HG03521 (cell line): ENCODE data around the gene AOC2.

Source experiments
- ATAC-seq: cut with Tn5 transposase; IDR thresholded peaks from one replicate; pipeline ENCODE4 v1.9.1; 2021; ENCODE audit warnings: mild to moderate bottlenecking, moderate library complexity; ENCODE audit not compliant: unreplicated experiment

Gene AOC2

GRCh38 chr17:42844271-42844670, at the start of gene AOC2:
AOC2 (plus strand) TSS chr17:42844580; CDS start chr17:42844627, 47 bp downstream.
- ATAC-seq, result no peak

GRCh38 chr17:42795061-42795460, 49.3 kb upstream of the AOC2 start:
- ATAC-seq, result no peak

DNA sequence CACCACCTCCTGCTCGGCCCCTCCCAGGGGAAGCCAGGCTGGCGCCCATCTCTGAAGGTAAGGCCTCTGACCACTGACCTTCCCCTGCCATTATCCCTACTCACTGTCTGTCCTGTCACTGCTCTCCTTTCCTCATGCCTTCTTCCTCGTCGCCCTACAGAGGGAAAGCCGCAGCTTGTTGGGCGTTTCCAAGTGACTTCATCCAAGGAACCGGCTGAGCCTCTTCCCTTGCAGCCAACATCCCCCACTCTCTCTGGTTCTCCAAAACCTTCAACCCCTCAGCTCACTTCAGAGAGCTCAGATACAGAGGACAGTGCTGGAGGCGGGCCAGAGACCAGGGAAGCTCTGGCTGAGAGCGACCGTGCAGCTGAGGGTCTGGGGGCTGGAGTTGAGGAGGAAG, 48.9 kb upstream of the AOC2 start:
- ATAC-seq, result no peak

- no peak for ATAC-seq
Measured at GRCh38 chr17:42796066-42796758, 48.2 kb upstream of the AOC2 start.

GRCh38 chr17:42797067-42798007, 47.0 kb upstream of the AOC2 start:
- ATAC-seq, result no peak

DNA sequence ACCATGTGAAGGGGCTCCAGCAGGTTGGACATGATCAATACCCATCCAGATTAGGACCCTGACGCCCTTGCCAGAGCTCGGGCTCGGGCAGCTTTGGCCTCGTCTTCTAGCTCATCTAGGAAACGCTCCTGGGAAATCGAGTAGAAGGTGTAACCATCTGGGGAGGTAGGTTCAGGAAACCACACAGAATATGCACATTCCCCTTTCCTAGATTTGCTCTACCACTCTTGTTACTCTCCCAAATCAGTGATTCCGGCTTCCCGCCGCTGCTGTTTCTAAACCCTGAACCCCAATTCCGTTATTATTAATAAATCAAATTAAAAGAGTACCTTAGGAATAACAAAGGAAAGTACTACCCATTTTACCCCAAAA, 46.4 kb upstream of the AOC2 start:
- ATAC-seq, result no peak

DNA sequence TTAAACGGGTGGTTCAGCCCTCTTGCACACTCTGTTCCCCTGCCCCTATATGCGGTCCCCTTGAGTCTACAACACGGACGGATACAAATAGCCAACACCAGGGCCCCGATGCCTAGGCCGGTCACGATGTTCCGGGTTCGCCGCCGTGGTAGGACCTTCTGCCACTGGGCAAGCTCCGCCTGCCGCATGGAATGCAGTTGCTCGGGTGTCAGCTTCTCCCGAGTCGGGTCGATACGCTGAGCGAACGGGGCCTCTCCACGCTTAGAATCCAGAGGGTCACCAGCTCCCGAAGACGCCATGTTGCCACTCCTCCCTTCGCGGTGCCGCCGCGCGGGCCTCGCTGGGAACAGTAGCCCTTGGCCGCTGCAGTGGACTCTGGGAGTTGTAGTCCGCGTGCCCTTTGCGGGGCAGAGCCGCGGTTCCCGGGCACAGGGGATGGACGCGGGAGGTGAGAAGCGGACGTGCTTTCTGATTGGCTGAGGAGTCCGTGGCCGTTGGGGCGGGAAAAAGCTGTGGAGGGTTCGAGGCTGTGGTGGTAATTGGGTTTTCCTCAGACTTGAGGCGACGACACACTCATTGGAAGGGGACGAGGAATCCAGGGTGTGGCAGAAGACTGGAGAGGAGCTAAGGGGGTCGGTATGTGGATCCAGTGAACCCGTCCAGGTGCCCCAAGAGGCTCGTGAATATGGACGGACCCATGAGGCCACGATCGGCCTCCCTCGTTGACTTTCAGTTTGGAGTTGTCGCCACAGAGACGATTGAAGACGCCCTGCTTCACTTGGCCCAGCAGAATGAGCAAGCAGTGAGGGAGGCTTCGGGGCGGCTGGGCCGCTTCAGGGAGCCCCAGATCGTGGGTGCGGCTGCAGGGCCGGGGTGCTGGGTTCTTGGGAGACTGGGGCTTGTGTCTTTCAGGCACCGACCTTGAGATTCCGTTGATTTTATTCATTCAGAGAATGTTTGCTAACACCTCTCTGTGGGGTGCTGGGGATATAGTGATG, 45.7 kb upstream of the AOC2 start, which contains the start of the genes CNTD1 and COA3:
Gene CNTD1 (plus strand): TSS at position 479 of the 998 bp plus-strand sequence. CDS start 207 bp downstream, at position 686.
Gene COA3 (minus strand): TSS at position 322 of the 998 bp plus-strand sequence. CDS start 23 bp downstream, at position 299.
- no peak for ATAC-seq

DNA sequence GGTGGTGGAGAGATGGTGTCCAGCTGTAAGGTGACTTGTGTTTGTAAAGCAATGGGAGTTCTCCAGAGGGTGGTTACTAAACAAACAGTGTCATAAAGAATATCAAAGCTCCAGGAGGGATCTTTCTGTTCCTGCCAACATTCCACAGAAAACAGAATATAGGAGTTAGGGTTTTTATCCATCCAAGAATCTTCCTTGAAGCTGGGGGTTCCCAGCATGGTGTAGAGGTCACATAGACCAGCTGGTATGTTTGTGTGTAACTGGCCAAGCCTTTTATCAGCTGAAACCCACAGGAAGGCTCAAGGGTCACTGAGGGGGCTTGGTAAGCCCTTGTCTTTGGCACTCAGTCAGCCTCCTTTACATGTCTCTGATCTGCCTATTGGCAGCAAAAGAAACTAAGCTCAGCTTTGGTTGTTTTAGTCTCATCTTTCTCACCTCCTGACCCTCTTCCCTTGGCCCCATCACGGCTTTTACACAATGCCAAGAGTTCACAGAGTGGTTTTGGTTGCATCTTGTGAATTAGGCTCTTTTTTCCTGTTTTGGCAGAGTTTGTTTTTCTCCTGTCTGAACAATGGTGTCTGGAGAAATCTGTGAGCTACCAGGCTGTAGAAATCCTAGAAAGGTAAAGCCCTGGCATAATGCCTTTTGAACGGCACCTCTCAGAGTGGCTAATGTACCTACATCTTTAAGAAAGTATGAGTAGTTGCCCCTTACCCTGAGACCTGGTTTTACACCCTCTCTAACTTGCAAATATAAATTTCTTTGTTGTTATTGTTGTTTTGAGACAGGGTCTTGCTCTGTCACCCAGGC, 41.1 kb upstream of the AOC2 start:
- ATAC-seq, result no peak

DNA sequence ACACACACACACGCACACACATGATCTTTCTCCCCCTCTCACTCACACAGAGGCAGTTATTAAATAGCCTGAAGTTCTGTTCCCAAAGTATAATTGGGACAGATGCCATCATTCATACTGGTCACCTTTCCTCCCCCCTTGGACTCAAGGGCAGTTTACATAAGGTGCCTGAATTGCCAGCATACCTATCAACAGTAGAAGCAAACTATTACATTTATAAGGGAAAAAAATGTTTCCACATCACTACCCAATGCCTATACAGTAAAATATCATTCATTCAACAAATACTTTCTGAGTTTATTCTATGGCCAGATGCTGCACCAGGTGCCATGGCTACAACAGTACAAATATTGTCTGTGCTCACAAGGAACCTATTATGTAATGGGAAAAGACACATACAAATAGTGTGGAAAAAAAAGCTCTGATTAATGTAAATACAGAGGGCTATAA, 39.4 kb upstream of the AOC2 start:
- ATAC-seq, result no peak

- no peak for ATAC-seq
Measured at GRCh38 chr17:42806249-42806648, 38.1 kb upstream of the AOC2 start.

DNA sequence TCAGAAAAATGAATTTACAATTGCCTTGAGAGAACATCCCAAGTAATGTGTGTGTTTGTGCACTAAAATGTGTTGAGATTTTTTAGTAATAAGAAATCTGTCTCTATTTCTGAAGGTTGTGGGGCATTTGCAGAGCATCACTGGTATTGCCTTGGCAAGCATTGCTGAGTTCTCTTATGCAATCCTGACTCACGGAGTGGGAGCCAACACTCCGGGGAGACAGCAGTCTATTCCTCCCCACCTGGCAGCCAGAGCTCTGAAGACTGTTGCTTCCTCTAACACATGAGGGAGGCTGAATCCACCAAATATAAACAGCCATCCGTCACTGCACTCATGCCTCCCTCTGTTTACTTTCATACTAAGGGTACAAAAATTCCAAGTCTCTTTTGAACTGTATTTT, 35.1 kb upstream of the AOC2 start:
- no peak for ATAC-seq

- no peak for ATAC-seq
Measured at GRCh38 chr17:42814633-42815399, 29.6 kb upstream of the AOC2 start.

DNA sequence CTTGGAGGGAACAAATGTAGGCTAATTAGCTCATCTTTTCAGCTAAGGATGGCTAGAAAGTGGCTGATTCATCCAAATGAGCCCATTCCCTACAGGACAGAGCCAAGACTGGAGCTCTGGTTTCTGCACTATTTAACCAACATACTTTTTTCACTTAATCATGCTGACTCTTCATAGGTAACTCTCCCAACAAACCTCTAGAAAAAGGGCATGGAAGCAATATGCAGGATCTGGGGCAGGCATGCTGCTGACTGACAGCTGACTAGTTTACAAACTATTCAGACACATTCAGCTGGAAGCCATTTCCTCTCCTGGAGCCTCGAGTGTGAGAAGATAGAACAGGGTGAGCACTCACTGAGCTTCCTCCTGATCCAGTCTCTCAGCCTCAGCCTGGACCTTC, 26.5 kb upstream of the AOC2 start:
- no peak for ATAC-seq

DNA sequence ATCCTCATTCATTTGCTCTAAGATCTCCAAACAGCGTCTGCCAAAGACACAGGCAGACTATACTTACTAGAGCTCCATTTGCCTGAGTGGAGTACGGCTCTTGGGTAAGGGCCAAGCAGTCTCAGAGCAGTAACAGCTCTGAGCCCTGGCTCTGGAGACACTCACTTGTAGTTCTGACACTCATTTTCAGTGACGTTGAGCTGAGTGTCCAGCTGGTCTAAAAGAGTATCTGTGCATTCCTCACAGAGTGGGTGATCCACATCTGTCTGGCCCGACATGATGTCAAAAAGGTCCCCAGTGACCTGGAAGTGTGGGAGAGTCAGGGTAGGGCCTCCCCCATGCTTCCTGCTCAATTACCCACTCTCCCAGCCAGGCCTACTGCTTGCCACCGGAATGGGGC, 26.0 kb upstream of the AOC2 start:
- ATAC-seq, result no peak

- ATAC-seq, result no peak
Measured at GRCh38 chr17:42819939-42820535, 24.3 kb upstream of the AOC2 start.

DNA sequence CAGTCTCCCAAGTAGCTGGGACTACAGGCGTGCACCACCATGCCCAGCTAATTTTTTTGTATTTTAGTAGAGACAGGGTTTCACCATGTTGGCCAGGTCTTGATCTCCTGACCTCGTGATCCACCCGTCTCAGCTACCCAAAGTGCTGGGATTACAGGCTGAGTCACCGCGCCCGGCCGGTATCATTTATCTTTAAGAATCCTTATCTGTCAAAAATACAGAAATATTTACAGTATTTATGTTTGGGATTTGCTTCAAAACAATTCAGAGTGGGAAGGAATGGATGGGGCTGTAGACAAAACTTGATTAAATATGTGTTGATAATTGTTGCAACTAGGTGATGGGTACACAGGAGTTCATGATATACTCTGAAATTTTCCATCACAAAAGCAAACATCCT, 23.2 kb upstream of the AOC2 start:
- no peak for ATAC-seq

DNA sequence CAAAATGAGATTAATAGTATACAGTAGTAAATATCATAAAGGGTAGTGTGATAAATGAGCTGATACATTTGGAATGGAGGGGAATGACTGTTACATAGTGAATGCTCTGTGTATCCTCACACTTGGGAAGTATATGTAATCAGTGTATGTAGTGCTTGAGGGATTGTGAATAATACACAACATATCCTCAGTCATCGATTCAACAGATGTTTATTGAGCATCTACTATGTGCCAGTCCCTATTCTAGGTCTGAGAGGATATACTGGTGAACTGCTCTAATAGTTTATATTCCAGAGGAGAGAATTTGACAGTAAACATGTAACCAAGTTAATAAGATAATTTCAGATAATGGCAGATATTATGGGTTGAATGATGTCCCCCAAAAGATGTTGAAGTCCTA, 16.9 kb upstream of the AOC2 start:
- ATAC-seq, result no peak

DNA sequence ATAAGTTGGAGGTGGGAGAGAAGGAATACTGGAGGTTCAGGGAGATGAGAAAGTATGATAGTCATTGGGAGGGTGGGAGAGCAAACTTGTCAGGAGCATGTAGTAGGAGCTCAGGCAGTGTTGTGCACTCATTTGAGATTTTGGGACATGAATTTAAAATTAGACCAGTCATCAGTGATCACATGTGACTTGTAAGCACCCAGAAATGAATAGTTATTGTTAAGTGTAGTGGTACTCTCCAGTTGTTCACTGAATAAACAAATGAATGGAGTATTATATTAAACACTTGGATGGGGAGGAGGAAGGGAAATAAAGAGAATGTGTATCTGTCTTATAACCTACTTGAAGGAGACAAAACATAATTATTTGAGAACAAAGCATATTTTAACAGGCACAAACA, 13.4 kb upstream of the AOC2 start:
- ATAC-seq, result no peak
